Stimulated activated CD8-positive, alpha-beta memory T cell treated with anti-CD3 and anti-CD28 coated beads, Interleukin-4, amount 100 ng/mL, for 1 hour (primary cell): Measurements from ENCODE around the gene SAV1.
"Not testable (repeated sequence)": the region's sequence is repeated elsewhere in the genome, so short reads cannot be mapped to it uniquely, and the experiment has no call there.

Experiments
- DNase-seq, 2 donors: peaks; one replicate each; pipeline ENCODE4 v3.0.0-alpha.2; 2020; ENCODE audit warnings: low read depth in 2 of 2, low spot score in 1 of 2

Gene SAV1

DNA sequence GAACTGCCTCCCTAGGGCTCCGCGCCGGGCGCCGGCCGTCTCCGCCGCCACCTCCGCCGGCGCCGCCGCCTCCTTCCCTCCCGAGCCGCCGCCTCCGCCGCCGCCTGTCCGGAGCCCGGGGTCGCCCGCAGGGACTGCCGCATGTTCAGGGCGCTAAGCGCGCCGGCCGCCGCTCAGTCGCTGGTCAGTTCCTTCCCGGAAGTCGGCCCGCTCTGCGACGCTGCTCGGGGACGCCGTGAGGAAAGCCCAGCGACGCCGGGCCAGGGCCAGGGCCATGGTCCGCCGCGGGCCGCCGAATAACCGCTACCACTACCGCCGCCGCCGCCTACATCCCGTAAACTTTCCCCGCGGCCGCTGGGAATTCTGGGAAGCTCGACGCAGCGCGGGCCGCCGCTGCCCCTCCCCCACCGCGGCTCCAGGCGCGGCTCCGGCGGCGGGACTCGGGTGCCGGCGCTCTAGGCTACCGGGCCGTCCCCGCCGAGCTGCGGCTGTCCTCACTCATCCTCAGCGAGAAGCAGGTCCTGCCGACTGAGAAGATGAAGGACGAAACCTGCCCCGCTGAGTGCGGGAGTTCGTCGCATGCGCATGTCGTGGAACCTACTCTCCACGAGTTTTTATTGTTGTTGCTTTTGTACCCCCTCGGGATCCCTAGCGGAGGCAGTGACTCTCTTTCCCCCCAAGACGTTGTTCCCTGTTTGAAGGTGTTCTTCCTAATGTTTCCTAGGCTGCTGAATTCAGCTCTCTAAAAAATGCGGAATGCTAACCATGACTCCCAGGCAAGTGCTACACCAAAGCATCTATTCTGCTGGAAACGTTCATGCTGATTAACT is at the start of gene SAV1:
SAV1 (minus strand) TSS at position 311 of the 830 bp plus-strand sequence. CDS start 339 bp downstream, outside the sequence.
- peak in 1 of 2 donors; percentile 7 for DNase-seq

DNA sequence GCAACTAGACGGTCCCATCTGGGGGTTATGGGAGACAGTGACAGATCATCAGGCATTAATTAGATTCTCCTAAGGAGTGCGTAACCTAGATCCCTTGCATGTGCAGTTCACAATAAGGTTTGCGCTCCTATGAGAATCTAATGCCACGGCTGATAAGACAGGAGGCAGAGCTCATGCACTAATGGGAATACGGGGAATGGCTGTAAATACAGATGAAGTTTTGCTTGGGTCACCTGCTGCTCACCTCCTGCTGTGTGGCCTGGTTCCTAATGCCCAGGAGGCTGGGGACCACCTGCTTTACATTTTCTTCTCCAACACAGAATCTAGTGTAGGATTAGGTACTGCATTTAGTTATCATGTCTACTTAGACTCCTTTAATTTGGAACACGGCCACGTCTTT is 49.7 kb upstream of the SAV1 start:
- no peak for DNase-seq

DNA sequence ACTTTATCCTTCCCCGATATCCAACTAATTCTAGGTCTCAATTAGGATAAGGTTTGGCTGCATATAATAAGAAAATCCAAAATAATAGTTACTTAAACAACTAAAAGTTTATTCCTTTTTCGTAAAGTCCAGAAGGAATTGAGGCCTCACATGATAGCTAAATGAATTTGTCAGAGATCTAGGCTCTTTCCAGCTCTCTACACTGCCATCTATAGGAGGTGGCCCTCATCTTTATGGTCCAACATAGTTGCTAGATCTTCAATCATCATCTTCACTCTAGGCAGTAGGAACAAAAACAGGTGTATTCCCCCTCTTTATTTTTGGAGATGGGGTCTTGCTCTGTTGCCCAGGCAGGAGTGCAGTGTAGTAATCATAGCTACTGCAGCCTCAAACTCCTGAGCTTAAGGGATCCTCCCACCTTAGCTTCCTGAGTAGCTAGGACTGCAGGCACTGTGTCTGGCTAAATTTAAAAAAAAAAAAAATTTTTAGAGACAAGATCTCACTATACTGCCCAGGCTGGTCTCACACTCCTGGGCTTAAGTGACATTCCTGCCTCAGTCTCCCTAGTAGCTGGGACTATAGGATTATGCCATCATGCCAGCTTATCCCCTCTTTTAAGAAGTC is 46.5 kb upstream of the SAV1 start:
- DNase-seq, result no peak

DNA sequence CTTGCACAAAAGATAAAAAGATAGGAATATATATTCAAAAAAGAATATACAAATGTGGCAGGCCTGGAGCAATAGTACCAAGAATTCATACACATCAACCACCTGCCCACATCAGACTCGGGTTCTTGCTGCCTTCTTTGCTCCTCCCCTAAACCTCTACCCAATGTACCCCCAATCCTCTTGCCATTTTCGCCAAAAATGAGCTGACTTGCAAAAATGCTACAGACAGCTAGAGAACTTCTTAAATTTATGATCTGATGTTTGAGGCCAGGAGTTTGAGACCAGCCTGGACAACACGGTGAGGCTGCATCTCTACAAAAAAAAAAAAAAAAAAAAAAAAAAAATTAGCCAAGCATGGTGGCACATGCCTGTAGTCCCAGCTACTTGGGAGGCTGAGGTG is 42.9 kb upstream of the SAV1 start:
- no peak for DNase-seq

DNA sequence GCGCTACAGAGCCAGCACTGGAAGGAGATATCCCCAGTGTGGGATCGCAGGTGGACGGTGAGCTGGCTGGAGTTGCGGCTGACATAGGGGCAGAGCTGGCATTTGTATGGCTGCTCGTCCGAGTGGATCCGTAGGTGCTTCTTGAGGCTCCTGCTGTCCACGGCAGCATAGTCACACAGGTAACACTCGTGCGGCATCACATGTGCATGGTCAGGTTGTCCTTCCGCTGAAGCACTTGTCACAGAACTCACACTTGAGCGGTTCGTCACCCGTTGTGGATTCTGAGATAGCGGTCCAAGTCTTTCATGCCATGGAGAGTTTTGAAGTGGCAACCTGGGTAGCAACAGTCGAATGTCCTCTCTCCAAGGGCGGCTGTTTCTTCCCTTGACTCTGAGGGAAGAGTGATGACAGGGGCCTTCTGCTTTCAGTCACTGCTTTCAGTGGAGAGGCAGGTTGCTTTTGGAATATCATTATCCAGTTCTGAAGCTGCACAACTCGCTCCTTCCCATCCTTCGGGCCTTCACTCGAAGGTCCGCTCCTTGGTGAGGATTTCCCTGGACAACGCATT is 37.0 kb upstream of the SAV1 start:
- DNase-seq, result no peak

DNA sequence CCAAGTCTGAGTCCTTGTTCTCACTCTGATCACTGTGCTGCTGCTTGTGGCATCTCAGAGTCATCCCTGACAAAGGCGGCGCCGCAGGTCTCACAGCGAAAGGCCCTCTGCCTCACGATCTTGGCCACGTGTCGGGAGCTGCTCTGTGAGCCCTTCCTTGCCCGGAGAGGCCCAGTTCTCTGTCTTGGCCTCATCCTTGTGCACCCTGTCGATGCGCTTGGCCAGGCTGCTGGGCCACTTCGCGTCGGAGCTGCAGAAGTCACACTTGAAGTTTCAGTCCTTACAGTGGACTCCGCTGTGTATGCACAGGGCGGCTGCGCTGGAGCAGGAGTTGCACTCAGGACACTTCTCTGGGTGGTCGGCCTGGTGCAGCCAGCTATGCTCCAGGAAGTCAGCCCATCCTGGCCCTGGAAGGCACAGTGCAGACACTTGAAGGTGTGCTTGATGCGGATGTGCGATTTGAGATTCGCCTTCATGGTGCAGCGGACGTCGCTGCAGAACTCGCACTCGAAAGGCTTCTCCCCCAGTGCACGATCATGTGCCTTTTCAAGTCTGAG is 36.4 kb upstream of the SAV1 start:
- DNase-seq, result no peak

DNA sequence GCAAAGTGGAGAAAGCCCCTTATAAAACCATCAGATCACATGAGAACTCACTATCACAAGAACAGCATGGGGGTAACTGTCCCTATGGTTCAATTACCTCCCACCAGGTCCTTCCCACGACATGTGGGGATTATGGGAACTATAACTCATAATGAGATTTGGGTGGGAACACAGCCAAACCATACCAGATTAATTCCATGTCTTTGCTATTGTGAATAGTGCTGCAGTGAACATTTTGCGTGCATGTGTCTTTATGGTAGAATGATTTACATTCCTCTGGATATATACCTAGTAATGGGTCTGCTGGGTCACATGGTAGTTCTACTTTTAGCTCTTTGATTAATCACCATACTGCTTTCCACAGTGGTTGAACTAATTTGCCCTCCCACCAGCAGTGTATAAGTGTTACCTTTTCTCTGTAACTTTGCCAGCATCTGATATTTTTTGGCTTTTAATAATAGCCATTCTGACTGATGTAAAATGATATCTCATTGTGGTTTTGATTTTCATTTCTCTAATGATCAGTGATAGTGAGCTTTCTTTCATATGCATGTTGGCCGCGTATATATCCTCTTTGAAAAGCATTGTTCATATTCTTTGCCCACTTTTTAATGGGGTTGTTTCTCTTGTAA is 29.7 kb upstream of the SAV1 start:
- no peak for DNase-seq

DNA sequence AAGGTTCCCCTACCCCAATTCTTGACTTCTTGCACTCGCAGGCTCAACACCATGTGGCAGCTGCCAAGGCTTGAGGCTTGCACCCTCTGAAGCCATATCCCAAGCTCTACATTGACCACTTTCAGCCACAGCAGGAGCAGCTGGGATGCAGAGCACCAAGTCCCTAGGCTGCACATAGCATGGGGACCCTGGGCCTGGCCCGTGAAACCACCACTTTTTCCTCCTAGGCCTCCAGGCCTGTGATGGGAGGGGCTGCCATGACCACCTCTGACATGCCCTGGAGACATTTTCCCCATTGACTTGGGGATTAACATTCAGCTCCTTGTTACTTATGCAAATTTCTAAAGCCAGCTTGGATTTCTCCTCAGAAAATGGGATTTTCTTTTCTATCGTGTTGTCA is 26.2 kb upstream of the SAV1 start:
- not testable (repeated sequence) for DNase-seq

DNA sequence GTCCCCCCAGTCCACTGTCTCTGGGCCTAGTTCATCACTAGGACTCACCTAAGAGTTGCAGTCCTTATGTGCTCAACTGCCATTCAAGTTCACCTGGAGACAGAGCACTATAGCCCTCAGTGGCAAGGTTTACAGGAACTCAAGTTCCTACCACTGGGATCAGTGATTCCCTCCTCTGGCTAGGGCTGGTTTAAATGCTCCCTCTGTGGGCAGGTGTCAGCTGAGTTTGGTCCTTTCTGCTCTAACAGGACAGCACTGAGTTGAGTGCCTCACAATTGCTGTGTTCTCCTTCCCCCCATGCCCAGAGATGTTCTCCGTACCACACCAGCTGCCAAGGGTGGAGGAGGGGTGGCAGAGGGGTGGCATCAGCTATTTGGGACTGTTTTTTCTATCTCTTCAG is 20.8 kb upstream of the SAV1 start:
- DNase-seq, result no peak

DNA sequence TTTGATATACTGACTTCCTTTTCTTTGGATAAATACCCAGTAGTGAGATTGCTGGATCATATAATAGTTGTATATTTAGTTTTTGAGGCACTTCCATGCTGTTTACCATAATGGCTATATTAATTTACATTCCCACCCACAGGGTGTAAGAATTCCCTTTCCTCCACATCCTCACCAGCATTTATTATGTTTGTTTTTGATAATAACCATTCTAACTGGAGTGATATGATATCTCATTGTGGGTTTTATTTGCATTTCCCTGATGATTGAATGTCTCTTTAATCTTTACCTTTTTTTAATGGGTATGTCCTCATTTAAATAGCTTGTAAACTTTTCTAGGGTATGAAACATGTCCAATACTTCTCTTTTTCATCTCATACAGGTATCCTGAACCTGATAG is 11.6 kb upstream of the SAV1 start:
- no peak for DNase-seq

DNA sequence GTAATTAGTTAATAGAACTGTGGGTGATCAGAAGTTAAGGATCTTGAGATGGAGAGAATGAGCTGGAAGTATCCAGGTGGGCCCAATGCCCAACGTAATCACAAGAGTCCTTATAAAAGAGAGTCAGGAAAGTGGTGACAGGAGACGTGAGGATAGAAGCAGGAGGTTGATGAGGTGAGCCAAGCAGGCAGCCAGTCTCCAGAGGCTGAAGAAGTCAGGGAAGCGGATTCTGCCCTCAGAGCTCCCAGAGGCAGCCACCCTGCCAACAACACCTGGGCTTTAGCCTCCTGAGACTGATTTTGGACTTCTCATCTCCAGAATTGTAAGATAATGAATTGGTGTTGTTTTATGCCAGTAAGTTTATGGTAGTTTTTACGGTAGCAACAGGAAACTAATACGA is 10.1 kb upstream of the SAV1 start:
- DNase-seq, result no peak

DNA sequence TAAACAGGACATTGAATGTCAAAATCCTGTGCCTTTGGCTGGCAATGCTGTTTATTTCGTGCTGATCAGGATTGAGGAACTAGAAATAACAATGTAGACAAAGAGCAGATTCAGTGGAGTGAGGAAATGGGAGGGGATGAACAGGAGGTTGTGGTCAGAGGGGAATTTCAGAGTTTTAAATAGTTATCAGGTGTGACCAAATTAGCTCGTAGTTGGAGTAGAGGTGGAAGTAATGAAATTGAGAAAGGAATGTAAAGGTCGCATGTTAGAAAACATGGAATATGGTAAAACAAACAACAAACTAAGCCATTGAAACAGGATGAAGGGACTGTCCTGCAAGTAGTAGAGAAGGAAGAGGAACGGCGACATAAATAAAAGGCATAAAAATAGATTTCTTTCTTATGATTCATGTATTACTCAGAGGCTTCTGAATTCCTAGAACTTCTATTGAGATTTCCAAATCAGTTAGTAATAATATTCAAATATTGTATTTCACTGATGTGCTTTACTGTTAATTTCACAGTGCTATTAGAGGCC is 9.5 kb upstream of the SAV1 start:
- DNase-seq, result no peak

DNA sequence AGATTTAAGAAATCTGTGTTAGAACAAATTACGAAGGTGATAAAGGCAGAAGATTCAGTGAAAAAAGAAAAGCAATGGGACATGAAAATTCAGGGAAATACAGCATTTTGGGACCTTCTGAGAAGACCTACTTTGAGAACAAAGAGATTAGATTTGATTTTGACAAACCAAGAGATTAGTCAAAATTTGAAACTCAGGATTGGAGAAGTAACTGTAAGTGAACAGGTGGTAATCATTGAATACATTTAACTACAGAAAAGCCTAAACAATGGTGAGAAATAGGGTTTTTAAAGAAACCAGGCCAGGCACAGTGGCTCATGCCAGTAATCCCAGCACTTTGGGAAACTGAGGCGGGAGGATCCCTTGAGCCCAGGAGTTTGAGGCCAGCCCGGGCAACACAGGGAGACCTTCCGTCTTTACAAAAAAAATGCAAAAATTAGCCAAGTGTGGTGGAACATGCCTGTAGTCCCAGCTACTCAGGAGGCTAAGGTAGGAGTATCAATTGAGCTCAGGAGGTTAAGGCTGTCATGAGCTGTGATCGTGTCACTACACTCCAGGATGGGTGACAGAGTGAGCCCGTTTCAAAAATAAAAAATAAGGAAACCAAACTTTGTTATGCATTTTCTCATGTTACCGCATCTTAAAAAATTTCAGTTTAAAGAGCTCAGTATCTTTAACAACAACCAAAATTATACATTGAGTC is 8.9 kb upstream of the SAV1 start:
- DNase-seq, result no peak

DNA sequence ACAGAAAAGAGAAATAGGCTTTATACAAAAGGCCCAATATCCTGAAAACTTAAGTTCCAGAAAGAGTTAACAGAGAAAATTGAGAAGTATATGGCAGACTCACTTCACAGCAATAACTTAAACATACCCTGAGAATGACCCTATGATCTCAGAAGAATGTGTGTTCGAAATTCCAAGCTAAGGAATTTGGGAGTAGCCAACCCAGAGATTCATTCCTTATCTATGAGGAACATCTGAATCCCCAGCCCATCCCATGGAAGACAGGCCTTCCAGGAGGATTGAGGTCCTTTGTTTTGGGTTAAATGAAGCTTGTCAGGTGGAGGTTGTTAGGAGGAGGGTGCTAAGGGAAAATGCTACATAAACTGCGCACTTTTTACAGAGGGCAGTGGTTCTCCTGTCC is 7.5 kb upstream of the SAV1 start:
- DNase-seq, result no peak

DNA sequence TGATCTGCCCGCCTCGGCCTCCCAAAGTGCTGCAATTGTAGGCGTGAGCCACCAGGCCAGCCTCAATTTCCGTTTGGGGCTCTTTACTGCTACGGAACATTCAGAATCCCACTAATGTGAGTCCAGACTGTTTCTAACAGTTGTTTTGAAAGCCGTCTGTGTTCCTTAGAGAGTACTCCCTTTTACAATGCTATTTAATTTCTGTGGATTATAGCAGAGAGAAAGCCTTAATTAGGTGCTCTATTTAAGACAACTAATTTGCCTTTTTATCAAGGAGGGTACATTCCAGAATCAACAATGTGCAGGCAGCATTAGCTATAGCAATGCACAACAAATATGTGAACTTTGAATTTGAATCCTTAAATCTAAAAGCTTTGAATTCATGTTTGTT is 2.8 kb upstream of the SAV1 start:
- DNase-seq, result no peak

DNA sequence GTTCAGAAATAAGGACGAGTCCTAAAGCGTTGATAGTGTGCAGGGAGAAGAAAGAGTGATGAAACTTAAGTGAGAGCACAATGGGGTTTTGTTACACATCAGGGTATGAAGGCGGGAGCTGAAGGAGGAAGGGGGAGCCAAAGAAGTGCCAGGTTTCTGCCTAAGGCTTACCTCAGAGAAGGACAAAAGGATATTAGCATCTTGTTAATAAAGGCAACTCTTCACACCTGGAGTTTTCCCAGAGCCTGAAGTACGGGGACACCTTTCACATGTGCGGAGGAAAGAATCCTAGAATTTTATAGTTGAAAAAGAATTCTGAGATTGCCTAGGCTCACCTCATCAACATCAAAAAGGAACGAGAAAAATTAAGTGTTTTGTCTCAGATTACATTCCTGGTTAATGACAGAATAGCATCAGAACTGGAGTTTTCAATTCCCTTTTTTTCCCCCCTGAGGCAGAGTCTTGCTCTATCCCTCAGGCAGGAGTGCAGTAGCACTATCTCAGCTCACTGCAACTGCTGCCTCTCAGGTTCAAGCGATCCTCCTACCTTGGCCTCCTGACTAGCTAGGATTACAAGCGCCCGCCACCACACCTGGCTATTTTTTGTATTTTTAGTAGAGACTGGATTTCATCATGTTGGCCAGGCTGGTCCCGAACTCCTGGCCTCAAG is 2.2 kb upstream of the SAV1 start:
- no peak for DNase-seq

DNA sequence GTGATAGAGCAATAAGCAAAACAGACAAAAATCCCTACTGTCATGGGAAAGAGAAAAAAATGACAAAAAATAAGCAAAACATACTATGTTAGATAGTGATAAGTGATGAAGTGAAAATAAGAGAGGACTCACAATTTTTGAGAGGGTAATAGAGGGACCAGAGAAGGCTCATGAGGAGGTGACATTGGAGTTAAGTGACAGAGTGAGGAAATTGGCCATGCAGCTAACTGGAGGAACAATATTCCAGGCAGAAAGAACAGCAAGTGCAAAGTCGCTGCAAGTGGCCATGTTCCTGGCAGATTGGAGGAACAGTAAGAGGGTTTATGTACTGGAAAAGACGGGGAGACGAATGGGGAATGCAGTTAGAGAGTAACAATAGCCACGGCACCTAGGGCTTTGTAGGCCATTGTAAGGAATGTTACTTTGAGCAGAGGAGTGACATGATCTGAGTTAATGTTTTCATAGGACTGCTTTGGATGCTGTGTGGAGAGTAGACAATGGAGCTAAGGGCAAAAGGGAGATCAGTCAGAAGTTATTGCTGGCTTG is 1.4 kb upstream of the SAV1 start:
- no peak for DNase-seq

DNA sequence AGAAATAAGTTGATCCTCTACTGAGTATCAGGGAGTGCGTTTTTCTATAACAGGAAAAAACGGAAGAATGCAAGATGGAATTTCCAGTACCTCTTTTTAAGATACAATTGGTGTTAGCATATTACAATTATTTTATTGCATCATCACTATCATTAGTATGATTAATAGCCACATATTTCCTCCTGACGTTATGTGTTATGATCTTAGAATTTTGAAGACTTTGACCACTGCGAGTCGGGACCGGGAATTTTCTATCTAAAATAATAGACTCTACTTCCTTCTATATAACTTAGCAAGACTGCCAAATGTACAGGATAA is 679 bp upstream of the SAV1 start:
- no peak for DNase-seq

DNA sequence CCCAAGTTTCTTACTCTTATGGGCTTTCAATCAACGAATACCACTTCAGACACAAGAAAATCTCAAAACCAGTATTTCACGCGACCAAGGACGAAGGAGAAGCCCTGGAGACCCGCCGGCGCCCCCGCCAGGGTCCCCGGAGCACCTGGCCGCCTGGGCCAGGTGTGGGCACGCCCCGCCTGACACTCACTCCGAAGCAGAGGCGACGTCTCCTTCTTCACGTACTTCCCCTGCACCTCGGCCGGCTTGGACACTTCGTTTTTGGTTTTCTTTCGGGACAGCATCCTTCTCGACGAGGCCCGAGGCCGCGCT is 466 bp downstream of the SAV1 start:
- no peak for DNase-seq
